KMS-11 (cell line): ENCODE measurements around the gene TRAF7.

Experiments used
- H2AFZ ChIP-seq: fragments of 200-600 bp; sonication (generic); 2 replicates; pipeline ENCODE4 v1.6.1; 2016; ENCODE audit warnings: antibody characterized with exemption, mixed run types, low read depth
- H3K27ac ChIP-seq: fragments of 200-600 bp; sonication (generic); 2 replicates; pipeline ENCODE4 v1.6.1; 2016; ENCODE audit warnings: mild to moderate bottlenecking, mixed run types
- H3K27me3 ChIP-seq: fragments of 200-600 bp; sonication (generic); 2 replicates; pipeline ENCODE4 v1.6.1; 2017; ENCODE audit warnings: mild to moderate bottlenecking, low read depth, mixed run types, moderate library complexity; ENCODE audit not compliant: insufficient read depth
- H3K36me3 ChIP-seq: fragments of 200-600 bp; sonication (generic); 2 replicates; pipeline ENCODE4 v1.6.1; 2017; ENCODE audit warnings: mild to moderate bottlenecking, mixed run types; ENCODE audit not compliant: insufficient read depth
- H3K4me1 ChIP-seq: fragments of 200-600 bp; sonication (generic); 2 replicates; pipeline ENCODE4 v1.6.1; 2016; ENCODE audit warnings: mild to moderate bottlenecking, low read depth, mixed run types; ENCODE audit not compliant: poor library complexity, severe bottlenecking
- H3K4me2 ChIP-seq: fragments of 200-600 bp; sonication (generic); 2 replicates; pipeline ENCODE4 v1.7.0; 2016; ENCODE audit warnings: mild to moderate bottlenecking, mixed run types
- H3K4me3 ChIP-seq: fragments of 200-600 bp; sonication (generic); IDR thresholded peaks from 2 replicates; pipeline ENCODE4 v1.6.1; 2017; ENCODE audit warnings: low read depth, low read length, mixed read lengths; ENCODE audit not compliant: insufficient read depth
- H3K79me2 ChIP-seq: fragments of 200-600 bp; sonication (generic); 2 replicates; pipeline ENCODE4 v1.6.1; 2016; ENCODE audit warnings: low read depth, mixed run types; ENCODE audit not compliant: insufficient read depth
- H3K9ac ChIP-seq: fragments of 200-600 bp; sonication (generic); 2 replicates; pipeline ENCODE4 v1.6.1; 2016; ENCODE audit warnings: mild to moderate bottlenecking, mixed run types
- H4K20me1 ChIP-seq: fragments of 200-600 bp; sonication (generic); 2 replicates; pipeline ENCODE4 v1.6.1; 2016; ENCODE audit warnings: mild to moderate bottlenecking, mixed run types; ENCODE audit not compliant: insufficient read depth
- TF ChIP-seq, protein P1 (sequence below): fragments of 200-600 bp; sonication (generic); conservative IDR thresholded peaks from 2 replicates; pipeline ENCODE4 v1.6.1; 2017; ENCODE audit warnings: low read depth, mild to moderate bottlenecking, antibody characterized with exemption, low read length, moderate library complexity, mixed read lengths

Gene TRAF7

DNA sequence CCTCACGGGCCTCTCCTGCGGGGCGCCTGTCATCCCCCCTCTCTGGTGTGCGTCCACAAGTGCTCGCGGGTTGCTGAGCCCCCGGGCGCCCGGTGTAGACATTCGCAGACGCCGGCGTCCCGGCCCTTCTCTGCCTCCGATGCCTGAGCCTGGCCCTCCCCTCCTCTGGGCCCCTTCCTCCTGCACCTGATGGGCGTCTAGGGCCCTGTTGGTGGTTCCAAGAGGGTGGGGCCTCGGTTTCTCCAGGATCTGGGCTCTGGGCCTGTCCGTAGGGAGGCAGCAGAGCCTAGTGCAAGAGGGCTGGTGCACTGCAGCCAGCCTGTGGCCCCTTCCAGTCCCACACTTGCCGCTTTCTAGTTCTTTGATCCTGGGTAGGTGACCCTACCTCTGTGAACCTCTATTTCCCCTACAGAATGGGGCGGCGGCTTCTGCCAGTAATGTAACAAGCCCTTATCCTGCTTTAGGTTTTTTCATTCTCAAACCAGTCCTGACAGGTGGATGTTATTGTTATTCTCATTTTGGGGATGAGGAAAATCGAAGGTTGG lies 68.4 kb downstream of the TRAF7 start:
- Histone ChIP-seq H3K9ac (peak overlapping the region; percentile 88), H3K79me2 (peaks cover 48% of the 10 kb centered on the region), H4K20me1 (no peaks in the 10 kb centered on the region), H3K4me1 (peaks cover 16% of the 10 kb centered on the region), H3K4me2 (peak overlapping the region; percentile 99), H3K36me3 (no peaks in the 10 kb centered on the region), H3K4me3 (no peak overlapping the region), H3K27ac (peak overlapping the region; percentile 53), H2AFZ (peak overlapping the region; percentile 75), H3K27me3 (no peaks in the 10 kb centered on the region)
- TF ChIP-seq, protein P1, sequence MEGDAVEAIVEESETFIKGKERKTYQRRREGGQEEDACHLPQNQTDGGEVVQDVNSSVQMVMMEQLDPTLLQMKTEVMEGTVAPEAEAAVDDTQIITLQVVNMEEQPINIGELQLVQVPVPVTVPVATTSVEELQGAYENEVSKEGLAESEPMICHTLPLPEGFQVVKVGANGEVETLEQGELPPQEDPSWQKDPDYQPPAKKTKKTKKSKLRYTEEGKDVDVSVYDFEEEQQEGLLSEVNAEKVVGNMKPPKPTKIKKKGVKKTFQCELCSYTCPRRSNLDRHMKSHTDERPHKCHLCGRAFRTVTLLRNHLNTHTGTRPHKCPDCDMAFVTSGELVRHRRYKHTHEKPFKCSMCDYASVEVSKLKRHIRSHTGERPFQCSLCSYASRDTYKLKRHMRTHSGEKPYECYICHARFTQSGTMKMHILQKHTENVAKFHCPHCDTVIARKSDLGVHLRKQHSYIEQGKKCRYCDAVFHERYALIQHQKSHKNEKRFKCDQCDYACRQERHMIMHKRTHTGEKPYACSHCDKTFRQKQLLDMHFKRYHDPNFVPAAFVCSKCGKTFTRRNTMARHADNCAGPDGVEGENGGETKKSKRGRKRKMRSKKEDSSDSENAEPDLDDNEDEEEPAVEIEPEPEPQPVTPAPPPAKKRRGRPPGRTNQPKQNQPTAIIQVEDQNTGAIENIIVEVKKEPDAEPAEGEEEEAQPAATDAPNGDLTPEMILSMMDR, result no peak

DNA sequence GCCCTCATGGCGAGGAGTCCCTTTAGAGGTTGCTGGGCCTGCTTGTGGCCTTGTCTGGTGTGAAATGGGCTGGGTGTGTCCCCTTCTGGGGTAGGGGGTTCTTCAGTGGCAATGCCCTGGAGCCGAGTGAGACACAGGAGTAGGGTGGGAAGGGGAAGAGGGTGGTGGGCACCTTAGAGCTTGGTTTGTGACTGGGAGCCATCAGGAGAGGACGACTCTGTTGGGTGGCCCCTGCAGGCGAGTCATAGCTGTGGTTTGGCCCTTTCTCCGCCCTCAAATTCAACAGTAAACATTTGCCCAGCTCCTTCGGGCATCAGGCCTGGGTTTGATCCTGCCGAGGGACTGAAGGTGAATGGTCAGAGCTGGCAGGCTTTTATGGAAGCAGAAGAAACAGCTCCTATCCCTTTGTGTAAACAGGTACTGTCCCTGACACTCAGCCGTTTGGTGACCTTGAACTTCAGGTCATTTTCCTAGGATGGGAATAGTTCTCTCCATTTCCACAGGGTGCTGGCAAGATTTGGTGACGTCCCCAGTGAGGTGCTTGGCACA lies 70.7 kb downstream of the TRAF7 start:
- Histone ChIP-seq H3K4me1 (peaks cover 16% of the 10 kb centered on the region), H3K4me2 (no peak overlapping the region), H3K27me3 (no peaks in the 10 kb centered on the region), H3K27ac (no peak overlapping the region), H3K79me2 (peaks cover 48% of the 10 kb centered on the region), H3K4me3 (no peak overlapping the region), H3K36me3 (no peaks in the 10 kb centered on the region), H4K20me1 (no peaks in the 10 kb centered on the region), H2AFZ (no peak overlapping the region), H3K9ac (no peak overlapping the region)
- TF ChIP-seq, protein P1, result no peak

DNA sequence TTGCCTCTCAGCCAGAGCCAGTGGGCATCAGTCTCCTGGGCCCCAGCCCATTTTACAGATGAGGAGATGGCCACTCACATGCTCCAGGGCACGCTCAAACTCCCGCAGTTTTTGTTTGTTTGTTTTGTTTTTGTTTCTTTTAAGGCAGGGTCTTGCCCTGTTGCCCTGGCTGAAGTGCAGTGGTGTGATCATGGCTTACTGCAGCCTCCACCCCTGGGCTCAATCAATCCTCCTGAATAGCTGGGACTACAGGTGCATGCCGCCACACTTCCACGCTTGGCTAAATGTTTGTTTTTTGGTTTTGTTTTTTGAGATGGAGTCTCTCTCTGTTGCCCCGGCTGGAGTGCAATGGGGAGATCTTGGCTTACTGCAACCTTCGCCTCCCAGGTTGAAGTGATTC lies 71.3 kb downstream of the TRAF7 start:
- Histone ChIP-seq H3K4me2 (no peak overlapping the region), H3K27ac (no peak overlapping the region), H3K4me3 (no peak overlapping the region), H3K9ac (no peak overlapping the region), H3K27me3 (no peaks in the 10 kb centered on the region), H3K79me2 (peaks cover 48% of the 10 kb centered on the region), H3K36me3 (no peaks in the 10 kb centered on the region), H2AFZ (no peak overlapping the region), H4K20me1 (no peaks in the 10 kb centered on the region), H3K4me1 (peaks cover 16% of the 10 kb centered on the region)
- TF ChIP-seq, protein P1, result no peak
